GM12878 (cell line): ENCODE results near the gene CACNA1G. TPM values are rescaled to one million over a fixed set of nuclear protein-coding genes. Genes with fewer than 3 reads are reported as not detected.

Source experiments
- ATAC-seq: fragments of 200-7000 bp; cut with Tn5 transposase; 3 replicates; pipeline ENCODE4 v1.9.1; 2020; ENCODE audit warnings: mild to moderate bottlenecking, moderate library complexity
- BruUV-seq: library from RNA; stranded (reverse); fragments of 400-500 nt; replicated peaks from 2 replicates; lab custom pipeline; 2021; lab: Mats Ljungman, UMichigan
- CTCF ChIA-PET: fragments of 300-600 bp; sonication (Branson Sonifier 250); formaldehyde crosslinking; extraction: SDS; loops from one replicate; lab custom pipeline; 2021; ENCODE audit warnings: inconsistent platforms; lab: Yijun Ruan, JAX
- POLR2A ChIA-PET: fragments of 350-600 bp; formaldehyde crosslinking; extraction: SDS; loops from one replicate; lab custom pipeline; 2021; ENCODE audit warnings: inconsistent platforms; lab: Charles Lee
- RAD21 ChIA-PET: fragments of 300-600 bp; sonication (Branson Sonifier 250); formaldehyde crosslinking; loops from one replicate; lab custom pipeline; 2023; ENCODE audit warnings: antibody characterized with exemption; ENCODE audit not compliant: unreplicated experiment; lab: Charles Lee
- SMC1A ChIA-PET: fragments of 300-600 bp; sonication (Branson Sonifier 250); formaldehyde crosslinking; loops from one replicate; lab custom pipeline; 2023; ENCODE audit not compliant: unreplicated experiment, uncharacterized antibody; lab: Charles Lee
- DNase-seq: peaks from one replicate; pipeline ENCODE4 v3.0.0-alpha.2; 2011; ENCODE audit warnings: low read depth, low spot score
- FAIRE-seq: peaks from 3 replicates; lab custom pipeline; 2011; peaks lifted over from hg19 to GRCh38; lab: Jason Lieb, UNC
- H2AFZ ChIP-seq: 2 replicates; pipeline ENCODE4 v1.6.0; 2011; ENCODE audit warnings: low read depth, low read length, control low read depth; ENCODE audit not compliant: control insufficient read depth
- H3K27ac ChIP-seq: 2 replicates; pipeline ENCODE4 v1.5.1; 2011; ENCODE audit warnings: control low read depth; ENCODE audit not compliant: control insufficient read depth, insufficient read depth
- H3K27me3 ChIP-seq, 2 experiments: replicated peaks in 1 of 2; 2 replicates each; pipeline versions ENCODE4 v1.6.0 to v1.6.1; 2011; ENCODE audit warnings: low read length in 1 of 2; ENCODE audit not compliant: control insufficient read depth in 2 of 2, insufficient read depth in 2 of 2
- H3K36me3 ChIP-seq, 2 experiments: 2 replicates each; pipeline ENCODE4 v1.5.1; 2011; ENCODE audit warnings: low read length in 1 of 2; ENCODE audit not compliant: control insufficient read depth in 2 of 2, insufficient read depth in 2 of 2
- H3K4me1 ChIP-seq: 2 replicates; pipeline ENCODE4 v1.6.1; 2011; ENCODE audit warnings: mild to moderate bottlenecking, low read length, moderate library complexity, mixed read lengths; ENCODE audit not compliant: control insufficient read depth, insufficient read depth
- H3K4me2 ChIP-seq: 2 replicates; pipeline ENCODE4 v1.6.0; 2011; ENCODE audit warnings: control low read depth; ENCODE audit not compliant: control insufficient read depth, insufficient read depth
- H3K4me3 ChIP-seq: fragments of 200-600 bp; sonication (generic); 2 replicates; pipeline ENCODE4 v1.5.1; 2016
- H3K79me2 ChIP-seq: 2 replicates; pipeline ENCODE4 v1.6.0; 2011; ENCODE audit warnings: low read length; ENCODE audit not compliant: control insufficient read depth, insufficient read depth
- H3K9ac ChIP-seq: 2 replicates; pipeline ENCODE4 v1.8.0; 2011; ENCODE audit warnings: low read length, control low read depth, mixed read lengths; ENCODE audit not compliant: control insufficient read depth, insufficient read depth
- H3K9me3 ChIP-seq: replicated peaks from 3 replicates; pipeline ENCODE4 v1.5.1; 2011; ENCODE audit warnings: mild to moderate bottlenecking, low read length; ENCODE audit not compliant: control insufficient read depth, insufficient read depth
- H4K20me1 ChIP-seq: 2 replicates; pipeline ENCODE4 v1.6.0; 2011; ENCODE audit not compliant: control insufficient read depth, insufficient read depth
- BCL11A ChIP-seq: IDR thresholded peaks from 2 replicates; pipeline ENCODE4 v1.6.1; 2011; ENCODE audit warnings: low read depth, low read length
- ETV6 ChIP-seq, 2 experiments: fragments of 450-650 bp in 1 of 2; IDR thresholded peaks in 1 of 2; conservative IDR thresholded peaks in 1 of 2; 2 replicates each; pipeline ENCODE4 v1.6.1; 2014; ENCODE audit warnings: antibody characterized with exemption in 1 of 2, borderline replicate concordance in 1 of 2, low read depth in 1 of 2, mild to moderate bottlenecking in 1 of 2, moderate library complexity in 1 of 2
- GATAD2B ChIP-seq: fragments of 450-650 bp; conservative IDR thresholded peaks from 2 replicates; pipeline ENCODE4 v1.6.1; 2017; ENCODE audit warnings: low read depth, mild to moderate bottlenecking, moderate library complexity
- KDM1A ChIP-seq: fragments of 200-600 bp; sonication (generic); IDR thresholded peaks from 2 replicates; pipeline ENCODE4 v1.6.1; 2016; ENCODE audit warnings: borderline replicate concordance
- LARP7 ChIP-seq: fragments of 450-650 bp; IDR thresholded peaks from 2 replicates; pipeline ENCODE4 v1.6.1; 2017; ENCODE audit warnings: mild to moderate bottlenecking
- NRF1 ChIP-seq: conservative IDR thresholded peaks from 2 replicates; pipeline ENCODE4 v1.6.1; 2011; ENCODE audit warnings: mild to moderate bottlenecking, low read depth, low read length, improper control_type of control experiment
- RAD51 ChIP-seq: fragments of 450-650 bp; IDR thresholded peaks from 2 replicates; pipeline ENCODE4 v1.6.1; 2016; ENCODE audit warnings: moderate library complexity, mild to moderate bottlenecking, inconsistent platforms
- RCOR1 ChIP-seq: conservative IDR thresholded peaks from 2 replicates; pipeline ENCODE4 v1.6.1; 2012; ENCODE audit warnings: low read depth, low read length, improper control_type of control experiment
- SP1 ChIP-seq: IDR thresholded peaks from one replicate; pipeline ENCODE4 v1.6.1; 2011; ENCODE audit warnings: low read depth, low read length
- SUZ12 ChIP-seq: fragments of 200-600 bp; sonication (generic); IDR thresholded peaks from one replicate; pipeline ENCODE4 v1.6.1; 2018; ENCODE audit warnings: antibody characterized with exemption, mild to moderate bottlenecking; ENCODE audit not compliant: unreplicated experiment
- USF1 ChIP-seq: IDR thresholded peaks from 2 replicates; pipeline ENCODE4 v1.6.1; 2011; ENCODE audit warnings: borderline replicate concordance, low read depth, mild to moderate bottlenecking, moderate library complexity, mixed read lengths, low read length; ENCODE audit not compliant: insufficient read depth; ENCODE audit errors: extremely low read length
- ZNF24 ChIP-seq: fragments of 450-650 bp; IDR thresholded peaks from 2 replicates; pipeline ENCODE4 v1.6.1; 2017; ENCODE audit warnings: antibody characterized with exemption, mild to moderate bottlenecking
- ZSCAN29 ChIP-seq: fragments of 450-650 bp; IDR thresholded peaks from 2 replicates; pipeline ENCODE4 v1.6.1; 2017; ENCODE audit warnings: mild to moderate bottlenecking, moderate library complexity
- WGBS: methylation state at CpG from one replicate; pipeline ENCODE4 v1.1.6; 2016; ENCODE audit warnings: low lambda C conversion rate; ENCODE audit not compliant: insufficient replicate concordance, insufficient coverage; ENCODE audit errors: missing lambda C conversion rate; 5-methylcytosine and 5-hydroxymethylcytosine counted together
- in situ Hi-C: fragments of 300-500 bp; cut with MboI; formaldehyde crosslinking; loops from 9 replicates; pipeline ENCODE4 v1.14.3; 2018; ENCODE audit warnings: mixed read lengths
- intact Hi-C: fragments of 100-400 bp; cut with micrococcal nuclease; formaldehyde crosslinking; loops from one replicate; pipeline ENCODE4 v1.14.2; 2022; ENCODE audit not compliant: unreplicated experiment
- polyA plus RNA-seq, 11 experiments: library from polyadenylated mRNA; depleted of rRNA in 4 of 11; unstranded in 6 of 11; stranded (reverse) in 5 of 11; fragments of >200 nt; fragmentation: Nextera tagmentation in 4 of 11; fragmentation: Illumina TruSeq in 1 of 11; extraction: Ambion mirVana in 4 of 11; extraction: Trizol in 1 of 11; gene quantifications; 1 replicate in 1 of 11; 2 replicates in 10 of 11; pipeline versions ENCODE4 v1.2.1 to v1.2.3, GENCODE V29; 2011 to 2016; ENCODE audit warnings: inconsistent platforms in 2 of 11, missing spikeins in 2 of 11, low read depth in 1 of 11
- total RNA-seq, 4 experiments: library from RNA; depleted of rRNA in 3 of 4; stranded (reverse); fragments of >200 nt in 3 of 4; fragmentation: Illumina TruSeq in 1 of 4; extraction: Trizol in 1 of 4; gene quantifications; 2 replicates each; pipeline versions ENCODE4 v1.2.1 to v1.2.3, GENCODE V29; 2013 to 2021
- TF ChIP-seq, protein P1 (sequence below): fragments of 450-650 bp; formaldehyde crosslinking; IDR thresholded peaks from 2 replicates; pipeline ENCODE4 v1.4.0; 2020; ENCODE audit warnings: mild to moderate bottlenecking, moderate library complexity
- TF ChIP-seq, protein P2 (sequence below): fragments of 450-650 bp; IDR thresholded peaks from 2 replicates; pipeline ENCODE4 v1.6.1; 2017; ENCODE audit warnings: borderline replicate concordance

Gene CACNA1G
- total and polyA plus RNA-seq, 10 of the 15 experiments (the other 5 are each of a cell fraction or from before 2014, with no cell fraction given), result 0.03 to 0.15 TPM; not detected in 8

DNA sequence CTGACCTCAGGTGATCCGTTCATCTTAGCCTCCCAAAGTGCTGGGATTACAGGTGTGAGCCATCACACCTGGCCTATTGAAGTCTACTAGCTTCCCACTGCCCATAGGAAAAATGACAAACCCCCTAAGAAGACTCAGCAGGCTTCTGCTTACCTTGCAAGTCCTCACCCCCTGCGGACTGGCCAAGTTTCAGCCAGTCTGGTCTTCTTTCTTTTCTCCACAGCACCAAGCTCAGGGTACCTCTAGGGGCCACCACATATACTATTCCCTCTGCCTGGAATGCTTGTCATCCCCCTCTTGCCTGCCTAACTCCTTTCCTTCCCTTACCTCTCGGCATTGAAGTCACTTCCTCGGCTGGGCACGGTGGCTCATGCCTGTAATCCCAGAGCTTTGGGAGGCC is 105.3 kb downstream of the CACNA1G start:
- Histone ChIP-seq H3K4me3 (no peak overlapping the region), H3K79me2 (no peaks in the 10 kb centered on the region), H3K4me2 (no peak overlapping the region), H3K36me3 (no peaks in the 10 kb centered on the region), H3K27ac (no peak overlapping the region), H3K27me3 (no peaks in the 10 kb centered on the region), H4K20me1 (no peaks in the 10 kb centered on the region), H3K9me3 (no peaks in the 10 kb centered on the region), H2AFZ (no peak overlapping the region), H3K9ac (no peak overlapping the region), H3K4me1 (no peaks in the 10 kb centered on the region)
- FAIRE-seq (no peak), ATAC-seq (no peak), DNase-seq (no peak)
- no peak for TF ChIP-seq SP1
- TF ChIP-seq BCL11A, result no peak
- TF ChIP-seq USF1, result no peak
- TF ChIP-seq GATAD2B, result no peak
- no peak for TF ChIP-seq SUZ12
- no peak for TF ChIP-seq NRF1
- TF ChIP-seq, protein P1, sequence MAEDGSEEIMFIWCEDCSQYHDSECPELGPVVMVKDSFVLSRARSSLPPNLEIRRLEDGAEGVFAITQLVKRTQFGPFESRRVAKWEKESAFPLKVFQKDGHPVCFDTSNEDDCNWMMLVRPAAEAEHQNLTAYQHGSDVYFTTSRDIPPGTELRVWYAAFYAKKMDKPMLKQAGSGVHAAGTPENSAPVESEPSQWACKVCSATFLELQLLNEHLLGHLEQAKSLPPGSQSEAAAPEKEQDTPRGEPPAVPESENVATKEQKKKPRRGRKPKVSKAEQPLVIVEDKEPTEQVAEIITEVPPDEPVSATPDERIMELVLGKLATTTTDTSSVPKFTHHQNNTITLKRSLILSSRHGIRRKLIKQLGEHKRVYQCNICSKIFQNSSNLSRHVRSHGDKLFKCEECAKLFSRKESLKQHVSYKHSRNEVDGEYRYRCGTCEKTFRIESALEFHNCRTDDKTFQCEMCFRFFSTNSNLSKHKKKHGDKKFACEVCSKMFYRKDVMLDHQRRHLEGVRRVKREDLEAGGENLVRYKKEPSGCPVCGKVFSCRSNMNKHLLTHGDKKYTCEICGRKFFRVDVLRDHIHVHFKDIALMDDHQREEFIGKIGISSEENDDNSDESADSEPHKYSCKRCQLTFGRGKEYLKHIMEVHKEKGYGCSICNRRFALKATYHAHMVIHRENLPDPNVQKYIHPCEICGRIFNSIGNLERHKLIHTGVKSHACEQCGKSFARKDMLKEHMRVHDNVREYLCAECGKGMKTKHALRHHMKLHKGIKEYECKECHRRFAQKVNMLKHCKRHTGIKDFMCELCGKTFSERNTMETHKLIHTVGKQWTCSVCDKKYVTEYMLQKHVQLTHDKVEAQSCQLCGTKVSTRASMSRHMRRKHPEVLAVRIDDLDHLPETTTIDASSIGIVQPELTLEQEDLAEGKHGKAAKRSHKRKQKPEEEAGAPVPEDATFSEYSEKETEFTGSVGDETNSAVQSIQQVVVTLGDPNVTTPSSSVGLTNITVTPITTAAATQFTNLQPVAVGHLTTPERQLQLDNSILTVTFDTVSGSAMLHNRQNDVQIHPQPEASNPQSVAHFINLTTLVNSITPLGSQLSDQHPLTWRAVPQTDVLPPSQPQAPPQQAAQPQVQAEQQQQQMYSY, result no peak
- TF ChIP-seq ETV6 (conservative IDR thresholded peaks at IDR 0.05 in 1 of 2, IDR thresholded peaks at IDR 0.05 in 1 of 2; ENCODE audit: borderline replicate concordance in 1 of 2, low read depth in 1 of 2), result no peak
- TF ChIP-seq, protein P2, sequence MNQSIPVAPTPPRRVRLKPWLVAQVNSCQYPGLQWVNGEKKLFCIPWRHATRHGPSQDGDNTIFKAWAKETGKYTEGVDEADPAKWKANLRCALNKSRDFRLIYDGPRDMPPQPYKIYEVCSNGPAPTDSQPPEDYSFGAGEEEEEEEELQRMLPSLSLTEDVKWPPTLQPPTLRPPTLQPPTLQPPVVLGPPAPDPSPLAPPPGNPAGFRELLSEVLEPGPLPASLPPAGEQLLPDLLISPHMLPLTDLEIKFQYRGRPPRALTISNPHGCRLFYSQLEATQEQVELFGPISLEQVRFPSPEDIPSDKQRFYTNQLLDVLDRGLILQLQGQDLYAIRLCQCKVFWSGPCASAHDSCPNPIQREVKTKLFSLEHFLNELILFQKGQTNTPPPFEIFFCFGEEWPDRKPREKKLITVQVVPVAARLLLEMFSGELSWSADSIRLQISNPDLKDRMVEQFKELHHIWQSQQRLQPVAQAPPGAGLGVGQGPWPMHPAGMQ, result no peak
- TF ChIP-seq KDM1A, result no peak
- TF ChIP-seq LARP7, result no peak
- no peak for TF ChIP-seq RCOR1
- TF ChIP-seq ZSCAN29, result no peak
- no peak for TF ChIP-seq ZNF24
- TF ChIP-seq RAD51, result no peak
- intact Hi-C loops (no loop called here), in situ Hi-C loops (no loop called here)
- ChIA-PET POLR2A (interaction anchor here (0.7 kb wide), 1 partner anchor 205 kb away, joined by 8 read pairs; no protein-coding TSS in a partner anchor), CTCF (interaction anchor here (0.9 kb wide), 1 partner anchor 269 kb away, joined by 3 read pairs; the partner anchor contains the start of gene LRRC59), RAD21 (no interaction called here), SMC1A (no interaction called here)
- WGBS, result 48% methylated on average over 5 of the region's 5 CpGs
- no TSS peak for BruUV-seq
